OCI-M1 (cell line): ENCODE data around the gene FMO3.
A peak's percentile ranks its signal among the peaks of the same experiment; 100 is the strongest.

ENCODE experiments used
- DNase-seq: peaks from one replicate; lab custom pipeline; 2025; lab: John Stamatoyannopoulos, UW

The FMO3 gene

DNA sequence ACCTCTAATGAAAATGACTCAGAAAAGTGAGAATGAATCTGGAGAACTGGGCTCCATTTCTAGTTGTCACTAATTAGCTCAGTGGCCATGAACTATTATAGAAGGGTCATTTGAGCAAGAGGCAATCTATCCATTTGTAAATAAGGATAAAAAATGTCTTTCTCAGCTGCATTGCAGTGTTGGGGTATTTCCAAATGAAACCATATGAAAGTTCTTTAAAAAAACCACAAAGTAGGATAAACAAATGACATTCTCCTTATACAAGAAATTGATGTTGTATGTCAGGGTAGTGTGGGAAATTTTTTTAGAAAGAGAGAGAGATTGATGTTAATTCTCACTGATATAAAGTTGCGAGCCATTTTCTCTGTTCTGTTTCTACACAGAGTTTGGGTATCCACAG is 26.0 kb downstream of the FMO3 start:
- no peak for DNase-seq

DNA sequence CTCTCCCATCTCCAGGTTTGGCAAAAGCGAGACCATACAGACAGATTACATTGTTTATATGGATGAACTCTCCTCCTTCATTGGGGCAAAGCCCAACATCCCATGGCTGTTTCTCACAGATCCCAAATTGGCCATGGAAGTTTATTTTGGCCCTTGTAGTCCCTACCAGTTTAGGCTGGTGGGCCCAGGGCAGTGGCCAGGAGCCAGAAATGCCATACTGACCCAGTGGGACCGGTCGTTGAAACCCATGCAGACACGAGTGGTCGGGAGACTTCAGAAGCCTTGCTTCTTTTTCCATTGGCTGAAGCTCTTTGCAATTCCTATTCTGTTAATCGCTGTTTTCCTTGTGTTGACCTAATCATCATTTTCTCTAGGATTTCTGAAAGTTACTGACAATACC is 26.4 kb downstream of the FMO3 start:
- no peak for DNase-seq

DNA sequence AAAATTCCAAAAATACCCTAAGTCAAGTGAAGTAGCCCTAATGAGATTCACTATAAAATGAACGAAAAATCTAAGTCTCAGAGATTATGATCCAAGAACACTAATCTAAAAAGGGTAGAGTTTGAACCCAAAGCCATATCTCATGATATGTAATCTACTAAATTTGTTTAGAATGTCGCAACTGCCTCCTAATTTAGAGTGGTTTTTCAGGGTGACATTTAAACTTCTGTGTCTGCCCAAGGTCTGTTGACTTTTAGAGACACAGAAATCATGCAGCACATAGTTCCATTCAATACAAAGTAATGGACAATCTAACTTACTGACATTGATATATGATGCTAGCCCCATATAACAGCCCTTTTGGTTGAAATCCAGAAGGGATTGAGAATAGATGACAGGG is 28.9 kb downstream of the FMO3 start:
- DNase-seq, result no peak

DNA sequence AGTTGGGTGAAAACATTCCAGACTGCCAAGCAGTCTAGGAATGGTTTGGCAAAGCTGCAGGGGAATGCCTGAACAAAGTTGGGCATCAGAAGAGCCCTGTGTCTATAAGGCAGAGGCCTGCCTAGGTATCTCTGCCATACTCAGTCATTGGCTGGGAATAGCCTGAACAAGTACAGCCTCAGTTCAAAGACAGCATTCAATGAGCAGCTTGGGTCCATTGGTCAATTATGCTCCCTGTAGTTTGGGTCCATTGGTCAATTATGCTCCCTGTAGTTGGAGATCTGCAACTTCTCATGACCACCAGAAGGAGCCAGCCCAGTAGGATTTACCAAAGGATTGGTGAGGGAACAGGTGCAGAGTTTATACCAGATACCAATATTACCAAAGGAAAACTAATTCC is 31.6 kb downstream of the FMO3 start:
- no peak for DNase-seq

DNA sequence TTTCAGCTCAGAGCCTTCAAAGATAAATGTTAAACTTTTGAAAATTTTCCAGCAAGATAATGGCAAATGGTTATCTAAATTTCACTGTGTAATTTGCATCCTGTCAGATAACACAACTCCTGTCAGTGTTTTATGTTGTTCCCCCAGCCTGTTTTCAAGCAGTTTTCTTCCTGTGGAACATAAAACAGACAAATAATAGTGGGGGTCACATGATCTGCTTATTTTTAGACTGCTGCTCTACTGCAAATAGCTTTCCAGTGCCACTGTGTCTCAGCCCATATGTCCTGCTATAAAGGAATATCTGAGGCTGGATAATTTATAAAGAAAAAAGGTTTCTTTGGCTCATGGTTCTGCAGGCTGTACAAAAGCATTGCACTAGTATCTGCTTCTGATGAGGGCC is 32.2 kb downstream of the FMO3 start:
- DNase-seq, result no peak

DNA sequence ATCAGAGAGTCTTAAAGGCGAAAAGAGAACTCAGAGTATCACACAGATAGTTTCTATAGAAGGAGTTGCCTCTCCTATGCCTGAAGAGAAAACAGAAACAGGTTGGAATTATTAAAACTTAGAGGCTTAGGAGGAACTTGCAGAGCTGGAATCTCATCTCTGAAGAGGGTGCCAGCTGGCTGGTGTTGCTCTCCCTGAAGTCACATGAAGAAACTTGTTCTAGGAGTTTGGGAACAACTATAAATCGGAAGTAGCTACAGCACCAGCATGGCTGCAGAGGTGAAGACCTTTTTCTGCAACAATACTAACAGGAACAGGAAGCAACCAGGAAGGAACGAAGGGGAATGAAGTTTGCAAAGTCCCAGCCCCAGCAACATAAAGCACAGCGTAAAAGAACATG is 35.8 kb downstream of the FMO3 start:
- no peak for DNase-seq

DNA sequence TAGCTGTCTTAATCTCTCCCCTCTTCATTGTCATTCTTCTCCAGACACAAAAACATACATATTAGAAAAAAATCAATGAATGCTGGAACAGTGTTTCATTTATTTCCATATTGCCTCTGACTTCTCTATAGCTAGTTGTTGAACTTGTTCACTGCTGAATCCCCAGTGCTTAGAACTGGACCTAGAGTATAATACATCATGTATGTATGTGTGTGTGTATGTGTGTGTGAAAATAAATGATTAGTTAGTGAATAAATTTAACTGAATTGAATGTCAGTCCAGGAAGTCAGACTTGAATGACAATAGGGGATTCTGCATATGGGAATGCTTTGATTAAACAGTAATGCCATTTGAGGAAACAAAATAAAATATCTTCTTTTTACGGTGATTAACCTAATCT is 36.4 kb downstream of the FMO3 start:
- DNase-seq, result no peak

DNA sequence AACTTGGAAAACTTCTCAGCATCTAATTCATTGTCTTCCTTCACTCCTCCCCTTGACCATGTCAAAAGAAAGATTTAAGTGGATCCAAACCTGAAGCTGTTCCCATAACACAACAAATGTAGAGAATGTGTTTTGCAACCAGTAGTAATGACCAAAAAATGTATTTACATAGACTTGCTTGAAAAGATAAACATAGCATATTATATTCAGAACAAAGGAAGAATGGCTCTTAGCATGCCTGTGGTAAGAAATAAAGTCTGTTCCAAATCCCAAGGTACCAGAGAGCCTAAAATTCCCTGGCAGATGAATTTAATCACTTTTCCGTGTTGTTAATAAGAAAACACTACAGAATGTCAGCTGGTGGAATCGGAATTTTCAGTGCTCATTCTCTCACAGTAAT is 36.8 kb downstream of the FMO3 start:
- DNase-seq, result no peak

DNA sequence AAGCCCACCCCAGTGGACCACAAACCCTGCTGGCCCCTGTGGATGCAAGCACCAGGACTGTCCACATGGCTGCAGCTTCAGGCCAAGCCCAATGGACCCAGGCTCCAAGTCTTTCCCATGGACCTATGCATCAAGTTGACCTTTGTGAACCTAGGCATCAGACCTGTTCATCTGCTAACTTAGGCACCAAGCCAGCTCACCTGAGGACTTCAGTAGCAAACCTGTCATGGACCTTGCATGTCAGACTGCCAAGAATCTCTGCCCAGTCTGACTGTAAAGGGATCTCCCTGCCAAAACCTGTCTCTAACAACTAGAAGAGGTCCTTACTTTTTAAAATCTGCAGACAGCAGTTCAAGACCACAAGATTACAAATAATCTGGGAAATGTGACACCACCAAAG is 37.8 kb downstream of the FMO3 start:
- DNase-seq, result no peak

DNA sequence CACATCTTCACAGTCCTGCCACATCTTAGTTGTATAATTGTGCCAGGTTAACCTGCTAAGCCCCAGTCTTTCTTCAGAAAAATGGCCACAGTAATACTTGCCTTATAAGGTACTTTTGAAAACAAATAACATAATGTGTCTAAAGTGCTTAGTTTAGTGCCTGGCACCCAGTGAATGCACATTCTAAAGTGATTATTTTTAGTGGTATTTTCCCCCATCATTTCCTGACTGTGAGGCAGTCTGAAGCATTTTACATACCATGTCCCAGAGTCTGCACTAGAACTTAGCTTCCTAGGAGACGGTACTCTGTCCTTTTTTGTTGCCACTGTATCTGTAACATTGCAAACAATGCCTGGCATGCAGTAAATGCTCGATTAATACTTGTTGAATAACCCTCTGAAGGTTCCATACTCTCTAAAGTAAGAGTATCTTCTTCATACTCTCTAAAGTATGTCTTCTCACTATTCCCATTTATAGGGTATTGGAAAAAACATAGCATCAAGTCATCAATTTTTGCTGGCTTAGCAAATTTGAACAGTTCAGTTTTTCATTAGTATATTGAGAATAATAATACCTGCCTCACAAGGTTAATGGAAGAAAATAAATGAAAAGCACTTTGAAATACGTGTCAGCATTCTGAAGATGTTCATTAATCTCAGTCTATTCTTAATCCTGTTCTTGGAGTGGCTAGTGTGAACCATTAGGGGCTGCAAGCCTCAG is 43.7 kb downstream of the FMO3 start:
- DNase-seq, result no peak

DNA sequence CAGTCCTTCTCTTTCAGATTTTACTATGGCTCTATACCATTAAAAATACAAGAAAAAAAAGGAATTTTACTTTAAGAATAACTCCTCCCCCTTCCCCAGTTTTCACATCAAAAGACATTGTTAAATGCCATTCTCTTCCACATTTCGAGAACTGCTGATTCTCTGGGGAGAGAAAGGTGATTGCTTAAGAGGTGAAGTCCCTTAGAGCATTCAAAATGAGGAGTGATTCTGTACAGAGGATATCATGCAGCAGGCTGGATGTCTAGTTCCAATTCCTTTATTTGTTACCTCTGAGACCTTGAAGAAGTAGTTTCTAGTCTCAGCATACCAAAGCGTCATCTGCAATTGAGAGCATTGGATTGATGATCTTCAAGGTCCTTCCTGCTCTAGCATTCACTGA is 46.9 kb downstream of the FMO3 start:
- no peak for DNase-seq

DNA sequence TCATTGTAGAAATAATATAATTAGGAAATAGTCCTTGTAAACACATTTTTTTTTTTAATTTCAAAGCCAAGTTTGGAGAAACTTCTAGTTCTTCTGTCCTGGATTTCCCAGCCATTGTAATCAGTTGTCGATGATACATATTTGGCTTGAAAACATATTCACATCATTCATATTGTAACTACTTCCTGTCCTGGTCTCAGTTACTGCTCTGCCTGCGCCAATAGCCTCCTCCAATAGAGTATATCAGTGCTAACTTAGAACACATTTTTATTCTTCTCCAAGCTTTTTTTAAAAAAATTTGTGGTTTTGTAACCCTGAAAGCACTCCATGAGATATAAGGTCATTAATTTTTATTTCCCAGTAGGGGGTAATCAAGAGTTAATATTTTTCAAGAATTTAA is 48.3 kb downstream of the FMO3 start:
- DNase-seq, result no peak

DNA sequence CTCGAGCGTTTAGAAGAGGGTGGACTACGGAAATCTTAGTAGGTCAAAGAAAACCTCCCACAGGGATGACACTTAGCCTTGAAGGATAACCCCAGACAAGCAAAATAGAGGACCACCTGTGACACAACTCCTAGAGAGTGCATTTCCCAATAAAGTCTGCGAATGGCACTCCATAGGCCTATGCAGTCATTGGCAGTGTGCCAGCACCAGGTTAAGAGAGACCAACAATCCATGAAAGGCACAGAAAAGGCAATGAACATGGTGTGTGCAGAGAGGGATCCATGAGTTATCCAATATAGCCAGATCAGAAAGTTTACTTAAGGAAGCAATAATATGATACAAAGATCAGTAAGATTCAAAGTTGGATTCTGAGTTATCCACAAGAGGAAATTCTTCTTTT is 49.2 kb downstream of the FMO3 start:
- no peak for DNase-seq

DNA sequence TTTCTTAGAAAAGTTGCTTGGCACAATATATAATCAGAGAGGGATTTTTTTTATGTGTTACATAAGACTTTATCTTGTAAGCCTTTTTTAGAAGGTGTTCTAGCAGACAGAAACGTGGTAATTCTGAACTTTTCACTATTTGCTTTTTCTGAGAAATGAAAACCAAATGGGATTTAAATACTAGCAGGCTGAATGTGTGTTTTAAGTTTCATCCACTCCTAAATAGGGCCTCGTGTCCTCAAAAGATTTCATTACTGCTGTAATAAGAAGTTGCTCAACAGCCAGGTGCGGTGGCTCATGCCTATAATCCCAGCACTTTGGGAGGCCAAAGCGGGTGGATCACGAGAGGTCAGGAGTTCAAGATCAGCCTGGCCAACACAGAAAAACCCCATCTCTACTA is 49.7 kb downstream of the FMO3 start:
- no peak for DNase-seq

DNA sequence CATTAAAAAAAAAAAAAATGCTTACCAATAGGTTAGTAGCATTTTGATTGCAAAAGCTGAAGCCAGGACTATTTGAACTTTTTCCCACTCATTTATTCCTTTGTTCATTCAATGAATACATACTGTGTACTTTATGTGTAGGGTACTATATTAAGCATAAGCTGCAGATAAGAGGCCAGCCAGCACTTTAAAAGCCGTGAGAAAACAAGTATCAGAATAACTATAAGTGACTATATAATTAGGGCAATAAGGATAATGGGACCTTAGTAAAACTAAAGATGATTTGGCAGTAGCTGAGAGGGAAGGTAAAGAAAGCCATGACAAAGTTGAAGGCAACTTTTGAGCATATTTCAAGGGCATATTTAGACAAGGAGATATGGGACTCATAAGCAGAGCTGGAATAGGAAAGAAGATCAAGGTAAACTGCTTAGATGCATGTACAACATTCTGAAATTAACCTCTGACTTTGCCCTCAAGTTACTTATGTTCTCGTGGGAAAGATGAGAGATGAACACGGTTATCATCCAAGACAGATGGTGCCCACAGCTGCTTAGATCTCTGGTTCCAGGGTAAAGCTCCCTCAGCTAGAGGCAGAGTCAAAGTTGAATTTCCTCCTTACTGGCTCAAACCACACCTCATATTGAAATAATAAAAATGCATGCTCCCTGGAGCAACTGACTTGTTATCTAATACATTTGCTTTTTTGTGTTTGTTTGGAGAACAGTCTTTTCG is 50.4 kb downstream of the FMO3 start:
- no peak for DNase-seq

DNA sequence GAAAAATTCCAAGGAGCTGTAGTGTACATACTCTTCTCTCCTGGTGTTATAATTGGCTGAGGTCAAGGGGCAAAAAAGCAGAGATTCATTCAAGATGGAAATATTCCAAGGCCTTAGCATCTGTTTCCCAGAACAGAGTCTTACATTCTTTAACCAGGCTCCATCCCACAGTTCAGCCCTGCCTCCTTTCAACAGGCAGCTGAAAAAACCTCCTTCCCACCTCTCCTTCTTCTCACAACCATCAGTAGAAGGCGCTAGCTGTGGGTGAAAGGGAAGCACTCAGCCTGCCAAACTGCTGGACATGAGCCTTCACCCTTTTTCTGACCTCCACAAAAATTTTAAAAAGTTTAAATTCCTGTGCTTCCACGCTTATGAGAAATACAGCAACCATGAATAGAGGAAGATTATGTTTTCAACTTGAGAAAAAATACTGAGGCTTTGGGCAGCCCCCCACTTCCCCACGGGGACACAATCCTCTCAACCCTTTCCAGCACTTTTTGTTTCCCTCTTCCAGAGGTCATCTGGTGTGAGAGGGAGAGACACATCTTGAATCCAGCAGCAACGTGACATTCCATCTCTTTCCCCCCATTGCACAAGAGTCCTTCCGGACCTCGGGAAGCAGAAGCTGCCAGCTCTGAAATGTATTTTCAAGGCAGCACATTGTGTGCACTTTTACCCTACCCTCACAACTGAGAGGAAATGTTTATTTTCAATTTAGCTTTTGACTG is 51.1 kb downstream of the FMO3 start:
- DNase-seq, result no peak

DNA sequence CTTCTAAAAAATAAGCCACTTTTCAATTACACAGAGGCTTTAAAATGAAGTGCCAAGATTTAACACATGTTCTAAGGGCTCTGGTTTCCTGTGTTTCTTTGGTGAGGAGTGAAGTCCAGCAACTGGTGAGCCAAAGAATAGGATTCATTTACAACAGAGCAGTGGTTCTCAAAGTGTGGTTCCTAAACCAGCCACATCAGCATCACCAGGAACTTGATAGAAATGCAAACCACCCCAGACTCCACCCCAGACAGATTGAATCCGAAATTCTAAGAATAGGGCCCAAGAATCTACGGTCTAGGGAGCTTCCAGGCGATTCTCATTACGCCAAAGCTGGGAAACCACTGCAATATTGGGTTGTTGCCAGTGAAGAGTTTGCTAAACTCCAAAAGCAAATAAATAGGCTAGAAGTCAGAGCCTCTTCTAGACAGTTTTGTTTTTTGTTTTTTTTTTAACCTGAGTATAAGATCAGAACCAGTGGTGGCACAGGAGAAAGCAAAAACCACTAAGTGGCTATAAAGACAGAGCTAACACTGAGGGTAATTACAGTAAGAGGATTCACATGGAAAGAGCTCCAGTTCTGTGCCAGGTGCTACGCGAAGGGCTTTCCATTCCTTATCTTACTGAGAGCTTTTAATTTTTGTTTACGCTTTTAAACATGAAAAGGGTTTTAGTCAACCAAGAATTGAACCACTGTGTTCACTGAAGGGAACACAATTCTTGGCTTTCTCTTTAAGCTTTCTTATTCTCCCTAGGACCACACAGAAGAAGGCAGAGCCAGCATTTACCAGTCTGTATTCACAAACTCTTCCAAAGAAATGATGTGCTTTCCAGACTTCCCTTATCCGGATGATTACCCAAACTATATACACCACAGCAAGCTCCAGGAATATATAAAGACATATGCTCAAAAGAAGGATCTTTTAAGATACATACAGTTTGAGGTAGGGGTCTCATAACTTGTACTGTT is 52.0 kb downstream of the FMO3 start:
- no peak for DNase-seq

DNA sequence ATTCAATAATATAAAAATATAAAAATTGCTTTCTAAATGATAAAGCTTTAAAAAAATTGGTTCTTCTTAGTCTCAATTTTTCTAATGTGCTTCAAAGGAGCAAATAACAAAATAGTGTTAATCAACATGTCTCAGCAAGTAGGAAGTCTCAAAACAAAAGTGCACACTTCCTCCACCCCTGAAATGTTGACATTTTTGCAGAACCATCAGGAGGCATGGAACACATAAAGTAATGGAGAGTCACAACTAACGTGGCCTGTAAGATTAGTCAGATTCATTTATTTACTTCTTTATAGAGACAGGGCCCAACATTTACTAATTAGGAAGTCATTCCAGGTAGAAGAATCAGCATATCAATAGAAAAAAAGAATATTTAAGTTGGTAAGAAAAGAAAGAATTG is 59.5 kb downstream of the FMO3 start:
- DNase-seq, result no peak

DNA sequence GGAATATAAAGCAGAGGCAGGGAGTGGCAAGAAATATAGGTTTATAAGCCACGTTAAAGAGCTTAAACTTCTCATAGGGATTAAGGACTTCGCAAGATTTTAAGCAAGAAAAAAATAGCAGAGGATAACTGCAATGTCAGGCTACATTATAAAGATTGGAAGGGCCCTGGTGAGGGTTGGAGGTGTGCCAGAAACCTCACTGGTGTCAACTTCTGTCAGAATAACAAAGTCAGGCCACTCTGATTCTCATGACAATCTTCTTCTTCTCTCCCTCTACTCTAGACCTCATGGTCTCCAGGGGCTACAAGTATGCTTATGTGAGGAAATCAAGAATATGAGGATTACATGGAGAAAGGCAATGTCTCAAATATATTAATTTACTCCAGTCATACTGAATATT is 61.8 kb downstream of the FMO3 start:
- DNase-seq, result peak; percentile 24

DNA sequence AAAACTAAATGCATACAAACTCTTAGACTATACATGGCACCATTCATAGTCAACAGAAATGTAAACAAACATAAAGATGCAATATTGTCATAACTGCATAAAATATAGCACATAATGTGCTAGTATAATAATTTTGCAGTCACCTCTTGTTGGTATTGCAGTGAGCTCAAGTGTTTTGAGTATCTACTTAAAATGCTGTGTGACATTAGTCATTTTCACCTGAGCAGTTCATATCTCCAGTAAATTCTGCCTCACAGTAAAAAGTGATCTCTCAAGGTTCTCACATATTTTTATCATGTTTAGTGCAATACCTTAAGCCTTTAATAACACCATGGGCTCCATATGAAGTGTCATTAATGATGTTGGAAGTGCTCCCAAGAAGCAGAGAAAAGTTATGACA is 64.8 kb downstream of the FMO3 start:
- DNase-seq, result no peak

DNA sequence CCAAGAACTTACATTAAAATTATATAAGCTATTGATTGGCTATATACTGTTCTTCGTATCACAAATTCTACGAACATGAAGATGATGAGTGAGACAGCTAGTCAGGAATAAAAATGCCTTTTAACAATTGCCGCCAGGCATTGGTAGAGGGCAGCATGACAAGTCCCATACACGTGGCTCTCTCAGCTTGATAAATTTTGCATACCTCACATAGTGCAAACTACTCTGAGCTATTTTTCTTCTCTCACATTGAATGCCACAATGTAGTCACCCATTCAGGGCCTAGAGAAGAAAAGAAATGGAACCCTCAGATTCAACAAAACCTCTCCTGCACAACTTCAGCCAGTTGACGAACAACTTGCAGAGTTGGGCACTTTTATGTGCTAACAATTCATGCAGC is 67.4 kb downstream of the FMO3 start:
- no peak for DNase-seq

DNA sequence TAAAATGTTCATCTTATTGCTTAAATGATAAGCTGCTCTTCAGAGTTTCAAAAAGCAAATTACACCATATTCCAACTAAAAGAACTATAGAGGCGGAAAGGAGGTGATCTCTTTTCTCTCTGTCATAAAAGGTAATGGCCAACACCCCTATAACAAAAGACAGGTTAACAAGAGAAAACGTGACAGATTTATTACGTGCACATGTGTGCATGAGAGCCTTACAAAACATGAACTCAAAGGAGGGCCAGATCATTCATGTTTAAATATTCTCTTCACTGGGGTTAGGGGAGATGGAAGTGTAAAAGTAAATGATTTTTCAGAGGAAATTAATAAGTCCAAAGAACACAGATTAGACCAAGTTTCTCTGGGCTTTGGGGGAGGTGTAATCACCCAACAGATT is 67.8 kb downstream of the FMO3 start:
- no peak for DNase-seq
